ENCODE measurements around the gene TMPRSS12.
"Not testable (repeated sequence)": the region's sequence is repeated elsewhere in the genome, so short reads cannot be mapped to it uniquely, and the experiment has no call there.

Gene TMPRSS12

GRCh38 chr12:50859621-50860310, 17.0 kb downstream of the TMPRSS12 start:
- DNase-seq (ENCODE audit: low spot score): no peak

- peak; percentile 65 for DNase-seq (ENCODE audit: low spot score)
Observed at GRCh38 chr12:50862316-50862715, 19.6 kb downstream of the TMPRSS12 start.

- no peak for DNase-seq (ENCODE audit: low spot score)
Observed at GRCh38 chr12:50865266-50865665, 22.5 kb downstream of the TMPRSS12 start.

- DNase-seq (ENCODE audit: low spot score): not testable (repeated sequence)
Observed at GRCh38 chr12:50868881-50869280, 26.2 kb downstream of the TMPRSS12 start.

GRCh38 chr12:50882563-50882962, 39.8 kb downstream of the TMPRSS12 start:
- no peak for DNase-seq (ENCODE audit: low spot score)

GRCh38 chr12:50887191-50887590, 44.5 kb downstream of the TMPRSS12 start:
- DNase-seq (ENCODE audit: low spot score): no peak

GRCh38 chr12:50888666-50889065, 45.9 kb downstream of the TMPRSS12 start:
- no peak for DNase-seq (ENCODE audit: low spot score)

GRCh38 chr12:50894241-50894640, 51.5 kb downstream of the TMPRSS12 start:
- DNase-seq (ENCODE audit: low spot score): no peak

- no peak for DNase-seq (ENCODE audit: low spot score)
Observed at GRCh38 chr12:50901685-50902113, 59.0 kb downstream of the TMPRSS12 start.

GRCh38 chr12:50908479-50908878, 65.8 kb downstream of the TMPRSS12 start:
- DNase-seq (ENCODE audit: low spot score): not testable (repeated sequence)

GRCh38 chr12:50912361-50912760, 69.6 kb downstream of the TMPRSS12 start:
- DNase-seq (ENCODE audit: low spot score): not testable (repeated sequence)

- DNase-seq (ENCODE audit: low spot score): no peak
Observed at GRCh38 chr12:50913224-50913623, 70.5 kb downstream of the TMPRSS12 start.

- no peak for DNase-seq (ENCODE audit: low spot score)
Observed at GRCh38 chr12:50914872-50915484, 72.3 kb downstream of the TMPRSS12 start.

GRCh38 chr12:50916292-50916691, 73.6 kb downstream of the TMPRSS12 start:
- DNase-seq (ENCODE audit: low spot score): no peak

- DNase-seq (ENCODE audit: low spot score): no peak
Observed at GRCh38 chr12:50918584-50919316, 76.0 kb downstream of the TMPRSS12 start.

GRCh38 chr12:50922820-50923219, 80.1 kb downstream of the TMPRSS12 start:
- peak; percentile 14 for DNase-seq (ENCODE audit: low spot score)

- DNase-seq (ENCODE audit: low spot score): no peak
Observed at GRCh38 chr12:50923361-50924130, 80.8 kb downstream of the TMPRSS12 start.

- DNase-seq (ENCODE audit: low spot score): no peak
Observed at GRCh38 chr12:50924131-50924438, 81.4 kb downstream of the TMPRSS12 start.

- peak; percentile 50 for DNase-seq (ENCODE audit: low spot score)
Observed at GRCh38 chr12:50924439-50925341, 82.0 kb downstream of the TMPRSS12 start.

GRCh38 chr12:50925342-50925651, 82.6 kb downstream of the TMPRSS12 start:
- no peak for DNase-seq (ENCODE audit: low spot score)

- no peak for DNase-seq (ENCODE audit: low spot score)
Observed at GRCh38 chr12:50925920-50926319, 83.2 kb downstream of the TMPRSS12 start.

GRCh38 chr12:50926415-50926814, 83.7 kb downstream of the TMPRSS12 start:
- no peak for DNase-seq (ENCODE audit: low spot score)
